NCI-H82 treated with DMSO at 0.1 percent for 48 hours (cell line): ENCODE measurements around the gene ADGRG7.
"Not testable (repeated sequence)": the region's sequence is repeated elsewhere in the genome, so short reads cannot be mapped to it uniquely, and the experiment has no call there.

ENCODE experiments used
- DNase-seq: peaks from one replicate; lab custom pipeline; 2025; ENCODE audit not compliant: unreplicated experiment; lab: John Stamatoyannopoulos, UW

The ADGRG7 gene

DNA sequence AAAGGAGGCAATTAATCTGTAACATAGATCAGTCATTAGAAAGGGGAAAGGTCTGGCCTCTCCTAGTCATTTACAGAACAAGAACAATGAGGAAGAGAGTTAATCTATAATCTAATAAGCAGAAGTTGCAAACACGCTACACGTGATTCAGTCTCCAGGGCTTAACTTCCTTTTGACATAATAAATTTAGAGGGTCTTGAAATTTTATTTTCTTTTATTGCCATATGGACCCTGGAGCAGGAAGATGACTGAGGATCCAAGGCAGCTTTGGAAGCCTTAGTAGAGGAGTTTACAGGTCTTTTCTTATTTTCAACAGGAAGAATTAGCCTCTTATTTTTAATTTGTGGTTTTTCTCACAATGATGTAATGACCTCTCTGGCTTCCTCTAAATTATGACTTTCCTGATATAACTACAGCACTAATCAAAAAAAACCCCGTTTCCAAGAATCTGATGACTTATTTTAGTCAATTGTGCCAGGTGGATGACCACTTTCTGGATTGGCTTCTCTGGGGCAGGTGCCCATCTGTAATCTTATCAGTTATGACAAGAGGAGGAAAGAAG is 32.2 kb downstream of the ADGRG7 start:
- peak; percentile 43 for DNase-seq

DNA sequence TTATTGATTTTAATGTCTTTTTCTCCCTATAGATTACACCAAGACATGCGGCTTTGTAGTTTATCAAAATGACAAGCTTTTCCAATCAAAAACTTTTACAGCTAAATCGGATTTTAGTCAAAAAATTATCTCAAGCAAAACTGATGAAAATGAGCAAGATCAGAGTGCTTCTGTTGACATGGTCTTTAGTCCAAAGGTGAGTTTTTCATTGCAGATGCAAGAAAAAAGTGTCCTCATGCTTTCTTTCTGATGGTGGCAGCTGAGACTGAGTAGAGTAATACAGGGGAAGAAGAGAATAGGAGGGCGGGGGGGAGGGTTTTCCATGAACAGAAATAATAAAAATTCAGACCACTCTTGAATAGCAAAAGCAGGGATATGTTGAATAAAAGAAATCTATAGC is 36.5 kb downstream of the ADGRG7 start:
- no peak for DNase-seq

DNA sequence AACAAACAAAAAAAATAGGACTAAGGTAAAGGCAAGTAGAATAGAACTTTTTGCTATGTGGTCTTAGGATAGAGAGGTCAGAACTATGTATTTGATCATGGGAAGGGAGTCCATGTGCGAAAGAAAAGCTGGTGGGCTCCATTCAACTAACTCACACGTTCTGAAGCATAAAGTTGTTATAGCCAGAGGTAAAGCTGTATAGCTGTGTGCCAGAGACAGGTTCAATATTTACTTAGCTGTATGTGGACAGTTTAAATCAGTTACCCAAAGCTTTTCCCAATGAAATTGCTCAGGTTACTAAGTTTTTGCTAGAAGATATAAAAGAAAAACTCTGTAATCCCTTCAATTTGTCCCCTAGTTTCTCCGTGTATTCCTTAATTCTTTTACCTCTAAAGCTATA is 37.8 kb downstream of the ADGRG7 start:
- no peak for DNase-seq

DNA sequence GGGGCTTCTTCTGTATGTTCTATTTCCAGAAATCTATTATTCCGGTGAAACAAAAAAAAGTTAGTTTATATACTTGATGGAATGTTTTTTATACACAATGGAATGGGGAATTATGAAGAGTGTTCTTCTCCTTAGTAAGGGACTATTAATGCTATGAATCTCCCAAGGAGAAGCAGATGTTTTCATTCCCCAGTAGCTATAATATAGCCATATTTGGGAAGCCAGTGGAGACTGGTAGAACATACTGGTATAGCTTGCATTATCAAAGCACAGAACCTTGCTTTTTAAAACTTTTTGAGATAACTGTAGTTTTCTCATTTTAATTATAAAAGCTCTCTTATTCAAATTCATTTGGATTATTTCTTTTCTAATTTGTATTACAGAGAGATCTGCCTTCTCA is 38.3 kb downstream of the ADGRG7 start:
- no peak for DNase-seq

DNA sequence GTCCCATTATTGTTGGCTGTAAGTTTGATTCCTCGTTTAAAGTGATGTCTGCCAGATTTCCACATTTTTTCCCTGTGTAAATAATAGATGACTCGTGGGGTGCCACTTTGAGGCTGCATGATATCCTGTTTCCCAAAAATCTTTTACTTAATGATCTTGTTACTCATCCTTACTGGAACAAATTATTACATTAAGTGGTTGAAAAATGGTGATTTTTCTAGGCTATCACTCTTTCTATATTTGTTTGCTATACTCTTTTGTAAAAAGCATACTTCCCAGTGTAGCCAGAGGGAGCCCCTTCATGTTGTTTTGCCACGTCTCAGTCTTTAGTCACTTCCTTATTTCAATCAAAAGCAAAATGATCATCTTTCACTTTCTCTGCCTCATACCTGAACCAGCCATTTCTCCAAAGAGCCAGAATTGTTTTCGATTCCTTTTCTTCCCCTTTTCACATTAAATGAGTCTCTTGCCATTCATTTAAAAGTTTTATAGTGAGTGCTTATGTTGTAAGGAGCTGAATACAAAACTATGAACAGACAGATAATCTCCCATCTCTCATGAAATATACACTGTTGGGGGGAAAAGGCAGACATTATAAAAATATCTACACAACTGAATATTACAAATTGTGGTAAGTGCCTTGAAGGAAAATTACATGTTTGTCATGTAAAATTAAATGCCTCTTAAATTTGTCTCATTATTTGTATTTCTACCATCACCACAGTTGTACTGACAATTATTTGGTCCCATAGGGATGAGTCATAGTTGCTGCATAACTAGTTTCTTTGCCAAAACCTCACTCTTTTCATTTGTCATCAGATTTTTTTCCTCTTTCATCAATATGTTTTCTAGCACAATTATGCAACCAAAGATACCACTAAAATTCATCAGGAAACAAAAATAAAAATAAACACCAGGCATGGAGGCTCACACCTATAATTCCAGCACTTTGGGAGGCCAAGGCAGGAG is 41.5 kb downstream of the ADGRG7 start:
- DNase-seq = no peak

DNA sequence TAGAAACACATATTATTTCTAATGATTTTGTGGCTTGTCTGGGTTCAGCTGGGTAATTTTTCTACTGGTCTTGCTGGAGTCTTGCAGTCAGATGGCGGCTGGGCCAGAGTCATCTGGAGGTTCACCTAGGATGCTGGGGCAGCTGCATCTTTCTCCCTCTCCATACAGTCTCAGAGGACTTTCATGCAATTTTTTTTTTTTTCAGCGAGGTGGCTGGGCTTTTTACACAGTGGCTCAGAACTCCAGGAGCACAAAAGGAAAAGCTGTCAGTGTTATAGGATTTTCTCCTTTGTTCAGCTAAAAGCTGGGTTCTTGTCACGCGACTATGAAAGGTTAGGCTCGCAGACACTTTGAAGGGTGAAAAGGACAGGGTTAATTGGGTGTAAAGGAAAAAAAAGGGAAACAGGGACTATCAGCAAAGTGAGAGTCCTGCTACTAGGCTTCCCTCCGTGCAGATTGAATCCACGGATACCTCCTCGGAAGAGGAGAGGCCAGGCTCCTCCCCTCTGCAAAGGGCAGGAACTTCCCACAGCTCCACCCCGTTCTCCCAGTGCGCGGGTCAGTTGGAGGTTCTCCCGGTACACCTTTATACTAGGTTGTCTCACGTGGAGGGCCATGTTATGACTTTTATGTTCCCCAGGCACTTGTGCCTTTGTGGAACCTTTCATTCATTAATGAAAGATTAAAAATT is 44.3 kb downstream of the ADGRG7 start:
- DNase-seq = no peak

DNA sequence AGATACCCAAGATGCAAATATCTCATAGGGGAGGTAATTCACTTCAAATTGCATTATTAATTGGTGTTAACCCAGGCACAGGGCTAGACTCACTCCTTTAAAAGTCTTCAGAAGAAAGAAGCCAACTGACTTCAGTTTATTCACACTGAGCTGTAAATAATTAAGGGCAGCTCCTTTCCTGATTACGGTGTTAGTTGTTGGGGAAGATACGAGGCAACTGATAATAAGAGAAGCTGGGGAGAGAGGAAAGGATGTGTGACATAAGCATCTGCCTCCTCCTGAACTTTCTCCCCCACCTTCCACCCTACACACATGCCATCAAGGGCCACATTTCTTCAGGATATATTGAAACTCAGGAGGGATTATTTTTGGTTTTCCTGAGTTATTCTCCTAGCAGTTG is 47.5 kb downstream of the ADGRG7 start:
- no peak for DNase-seq

DNA sequence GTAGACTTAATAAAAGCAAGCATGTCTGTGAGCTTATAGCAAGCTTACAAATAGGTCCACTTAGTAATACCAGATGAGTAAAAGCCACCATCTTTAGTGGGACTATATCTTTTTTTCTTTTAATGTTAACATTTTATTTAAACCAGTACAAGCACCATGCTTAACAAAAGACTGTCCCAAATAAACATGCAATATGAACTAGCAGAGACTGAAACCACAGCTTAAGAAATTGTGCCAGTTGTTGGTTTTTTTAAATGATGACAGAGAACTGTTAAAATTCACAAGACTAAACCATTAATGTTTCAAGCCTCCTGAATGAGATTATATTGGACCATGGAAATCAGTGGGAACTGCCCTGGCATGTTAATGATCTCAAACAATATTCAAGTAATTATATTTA is 51.9 kb downstream of the ADGRG7 start:
- DNase-seq = not testable (repeated sequence)

DNA sequence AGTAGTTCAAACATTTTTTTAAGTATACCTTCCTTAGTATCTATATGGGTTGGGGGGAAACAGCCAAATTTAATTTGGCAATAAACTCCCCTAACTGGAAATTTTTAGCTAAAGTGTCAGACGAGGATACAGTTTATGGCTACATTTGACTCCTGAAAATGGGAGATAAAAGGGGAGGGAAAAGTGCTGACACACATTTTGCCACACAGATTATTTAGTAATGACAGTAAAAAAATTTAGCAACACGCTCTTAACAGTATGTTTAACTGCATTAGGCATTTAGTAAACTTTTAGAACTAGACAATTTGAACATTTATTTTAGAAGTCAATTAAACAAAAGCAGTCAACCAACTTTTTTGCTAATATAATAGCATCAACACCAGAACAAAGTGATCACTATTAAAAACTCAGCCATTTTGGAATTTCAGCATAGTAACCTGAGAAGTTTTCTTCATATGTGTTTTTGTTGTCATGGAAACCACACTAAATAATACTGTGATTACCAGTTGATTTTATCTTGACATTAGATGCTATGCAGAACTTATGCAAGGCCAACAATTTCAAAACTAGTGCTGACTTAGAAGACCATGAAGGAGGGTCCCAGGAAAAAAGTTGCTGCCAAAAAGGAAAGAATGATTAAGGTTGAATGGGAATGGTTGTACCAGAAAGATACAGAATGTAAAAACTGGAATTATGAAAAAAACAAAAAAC is 52.9 kb downstream of the ADGRG7 start:
- DNase-seq = no peak

DNA sequence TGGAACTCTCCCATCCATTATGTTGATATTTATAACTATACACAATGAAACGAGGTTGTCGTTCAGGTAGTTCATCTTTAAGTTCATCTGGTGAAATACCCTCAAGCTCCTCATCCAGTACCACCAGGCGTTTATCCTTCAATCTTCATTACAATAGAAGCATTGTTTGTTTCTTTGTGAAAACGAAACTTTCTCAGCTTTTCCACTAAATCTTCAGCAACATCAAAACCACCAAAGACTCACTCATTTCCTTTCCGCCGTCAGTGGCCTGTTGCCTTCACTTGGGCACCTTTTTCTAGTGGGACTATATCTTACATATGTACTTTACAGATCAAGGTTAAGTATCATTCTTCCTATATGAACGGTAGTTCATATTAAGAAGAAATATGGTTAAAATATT is 55.8 kb downstream of the ADGRG7 start:
- no peak for DNase-seq

DNA sequence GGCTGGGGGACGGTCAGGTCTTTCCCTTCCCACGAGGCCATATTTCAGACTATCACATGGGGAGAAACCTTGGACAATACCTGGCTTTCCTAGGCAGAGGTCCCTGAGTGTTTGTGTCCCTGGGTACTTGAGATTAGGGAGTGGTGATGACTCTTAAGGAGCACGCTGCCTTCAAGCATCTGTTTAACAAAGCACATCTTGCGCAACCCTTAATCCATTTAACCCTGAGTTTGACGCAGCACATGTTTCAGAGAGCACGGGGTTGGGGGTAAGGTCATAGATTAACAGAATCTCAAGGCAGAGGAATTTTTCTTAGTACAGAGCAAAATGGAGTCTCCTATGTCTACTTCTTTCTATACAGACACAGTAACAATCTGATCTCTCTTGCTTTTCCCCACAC is 57.3 kb downstream of the ADGRG7 start:
- peak; percentile 89 for DNase-seq

DNA sequence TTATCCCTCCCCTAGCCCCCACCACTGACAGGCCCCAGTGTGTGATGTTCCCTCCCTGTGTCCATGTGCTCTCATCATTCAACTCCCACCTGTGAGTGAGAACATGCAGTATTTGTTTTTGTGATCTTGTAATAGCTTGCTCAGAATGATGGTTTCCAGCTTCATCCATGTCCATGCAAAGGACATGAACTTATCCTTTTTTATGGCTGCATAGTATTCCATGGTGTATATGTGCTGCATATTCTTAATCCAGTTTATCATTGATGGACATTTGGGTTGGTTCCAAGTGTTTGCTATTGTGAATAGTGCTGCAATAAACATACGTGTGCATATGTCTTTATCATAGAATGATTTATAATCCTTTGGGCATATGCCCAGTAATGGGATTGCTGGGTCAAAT is 57.9 kb downstream of the ADGRG7 start:
- not testable (repeated sequence) for DNase-seq

DNA sequence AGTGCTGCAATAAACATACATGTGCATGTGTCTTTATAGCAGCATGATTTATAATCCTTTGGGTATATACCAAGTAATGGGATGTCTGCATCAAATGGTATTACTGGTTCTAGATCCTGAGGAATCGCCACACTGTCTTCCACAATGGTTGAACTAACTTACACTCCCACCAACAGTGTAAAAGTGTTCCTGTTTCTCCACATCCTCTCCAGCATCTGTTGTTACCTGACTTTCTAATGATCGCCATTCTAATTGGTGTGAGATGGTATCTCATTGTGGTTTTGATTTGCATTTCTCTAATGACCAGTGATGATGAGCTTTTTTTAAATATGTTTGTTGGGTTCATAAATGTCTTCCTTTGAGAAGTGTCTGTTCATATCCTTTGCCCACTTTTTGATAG is 61.6 kb downstream of the ADGRG7 start:
- DNase-seq = not testable (repeated sequence)

DNA sequence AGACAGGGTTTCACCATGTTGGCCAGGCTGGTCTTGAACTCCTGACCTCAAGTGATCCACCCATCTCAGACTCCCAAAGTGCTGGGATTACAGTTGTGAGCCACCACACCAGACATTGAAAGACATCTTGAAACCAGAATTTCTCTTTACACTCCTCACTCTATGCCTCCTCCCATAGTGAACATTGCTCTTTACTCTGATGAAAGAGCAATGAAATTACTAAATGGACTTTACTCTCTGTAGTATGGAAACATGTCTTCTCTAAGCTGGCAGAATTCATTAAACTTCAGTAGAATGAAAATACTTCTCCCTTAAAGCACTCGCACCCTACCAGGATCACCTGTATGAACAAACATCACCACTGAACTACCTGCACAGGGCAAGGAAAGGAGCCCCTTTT is 72.1 kb downstream of the ADGRG7 start:
- DNase-seq = no peak

DNA sequence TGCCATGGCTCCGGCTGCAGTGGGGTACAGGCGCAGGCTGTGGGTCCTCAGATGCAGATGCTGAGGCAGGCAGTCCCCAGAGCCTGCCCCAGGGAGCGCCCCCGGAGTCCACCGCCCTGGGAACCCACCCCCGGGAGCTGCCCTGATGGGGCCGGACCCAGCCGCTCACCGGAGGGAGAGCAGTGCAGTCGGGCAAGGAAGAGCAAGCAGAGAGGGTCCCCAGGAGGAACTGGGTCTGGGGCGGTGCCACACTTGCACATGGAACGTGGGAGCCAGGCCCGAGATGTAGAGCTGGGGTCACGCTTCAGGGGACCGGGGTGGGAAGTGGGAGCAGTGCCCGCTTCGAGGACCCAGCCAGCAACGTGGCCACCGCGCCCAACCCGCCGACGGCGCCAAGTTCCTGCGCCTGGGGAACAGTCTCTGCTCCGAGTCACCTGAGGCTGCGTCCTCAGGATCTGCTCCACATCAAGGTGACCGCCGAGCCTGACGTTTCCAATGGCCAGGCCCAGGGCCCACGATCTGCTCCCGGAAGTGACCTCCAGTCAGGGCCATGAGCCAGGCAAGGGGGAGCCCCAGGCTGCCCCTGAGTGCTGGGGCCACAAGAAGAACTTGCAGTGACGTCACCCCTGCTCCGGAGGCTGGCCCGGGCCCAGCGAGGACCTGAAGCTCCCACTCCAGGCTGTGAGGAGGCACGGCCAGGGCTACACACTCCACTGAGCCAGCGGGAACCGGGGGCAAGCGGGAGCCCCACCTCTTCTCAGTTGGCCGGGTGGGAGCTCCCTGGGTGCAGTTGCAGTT is 72.9 kb downstream of the ADGRG7 start:
- DNase-seq = no peak

DNA sequence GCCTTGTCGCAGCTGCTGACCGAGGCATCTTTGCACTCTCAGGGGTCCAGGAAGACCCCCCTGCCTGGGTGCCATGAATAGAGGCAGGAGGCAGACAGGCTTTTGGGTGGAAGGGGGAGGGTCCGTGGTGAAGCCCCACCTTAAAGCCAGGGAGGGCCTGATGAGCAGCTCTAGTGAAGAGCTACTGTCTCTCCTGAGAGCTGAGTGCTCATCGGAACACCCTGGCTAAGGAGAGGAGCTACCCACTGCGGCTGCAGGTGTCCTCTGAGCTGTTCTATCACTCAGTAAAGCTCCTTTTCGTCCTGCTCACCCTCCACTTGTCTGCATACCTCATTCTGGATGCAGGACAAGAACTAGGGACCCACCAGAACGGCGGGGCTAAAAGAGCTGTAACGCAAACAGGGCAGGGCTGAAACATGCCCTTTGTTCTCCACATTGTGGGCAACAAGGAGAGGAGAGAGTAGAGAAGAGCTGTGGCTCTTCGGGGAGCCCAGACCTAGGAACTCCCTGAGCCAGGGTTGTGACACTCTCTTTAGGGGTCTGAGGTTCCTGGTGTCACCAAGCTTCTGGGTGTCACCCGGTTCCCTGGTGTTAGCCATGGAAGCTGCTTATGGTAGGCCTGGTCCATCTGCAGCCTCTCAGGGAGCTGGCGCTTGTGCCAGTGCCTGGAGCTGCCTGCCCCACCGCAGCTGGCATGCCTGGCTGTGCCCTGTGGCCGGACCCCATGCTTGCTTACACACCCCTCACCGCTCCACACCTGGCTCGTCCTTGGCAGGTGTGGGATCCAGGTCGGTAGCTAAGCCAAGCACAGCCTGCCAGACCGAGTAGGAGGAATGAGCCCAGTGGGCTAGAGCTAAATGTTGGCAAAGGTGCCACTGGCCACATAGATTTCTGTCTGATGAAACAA is 73.7 kb downstream of the ADGRG7 start:
- DNase-seq = no peak

DNA sequence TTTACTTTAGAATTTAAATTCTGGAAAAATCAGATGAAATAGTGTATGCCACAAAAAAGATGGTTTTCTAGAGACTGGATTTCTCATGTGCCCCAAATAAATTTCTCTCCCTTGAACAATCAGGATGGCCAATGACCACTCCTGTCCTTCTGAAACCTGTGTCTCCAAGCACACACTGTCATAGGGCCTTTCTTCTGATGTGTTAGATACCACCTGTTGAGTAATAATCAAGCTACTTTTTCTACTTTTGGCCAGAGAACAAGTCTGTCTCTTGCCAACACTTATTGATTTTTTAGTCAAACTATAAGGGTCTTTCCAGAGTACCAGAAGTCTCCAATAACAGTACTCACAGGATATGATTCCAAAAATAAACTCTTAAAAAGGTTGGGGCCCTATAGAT is 83.8 kb downstream of the ADGRG7 start:
- no peak for DNase-seq

DNA sequence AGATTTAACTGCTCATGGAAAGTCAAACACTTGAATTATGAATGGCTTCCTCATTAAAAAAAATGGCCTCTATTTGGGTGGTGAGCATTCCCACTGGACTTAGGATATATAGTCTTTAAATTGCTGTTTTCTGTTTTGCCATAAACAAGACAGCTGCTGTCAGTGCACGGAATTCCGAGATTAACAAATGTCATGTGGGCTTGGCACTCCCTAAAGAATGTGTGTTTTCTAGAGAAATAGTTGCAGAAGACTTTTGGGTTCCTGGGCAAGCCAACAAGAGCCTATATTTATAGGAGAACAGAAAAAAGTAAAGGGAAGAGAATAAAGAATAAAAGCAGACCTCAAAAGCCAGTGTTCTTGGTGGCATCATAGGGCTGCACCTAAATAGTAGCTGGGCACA is 86.3 kb downstream of the ADGRG7 start:
- DNase-seq = no peak

DNA sequence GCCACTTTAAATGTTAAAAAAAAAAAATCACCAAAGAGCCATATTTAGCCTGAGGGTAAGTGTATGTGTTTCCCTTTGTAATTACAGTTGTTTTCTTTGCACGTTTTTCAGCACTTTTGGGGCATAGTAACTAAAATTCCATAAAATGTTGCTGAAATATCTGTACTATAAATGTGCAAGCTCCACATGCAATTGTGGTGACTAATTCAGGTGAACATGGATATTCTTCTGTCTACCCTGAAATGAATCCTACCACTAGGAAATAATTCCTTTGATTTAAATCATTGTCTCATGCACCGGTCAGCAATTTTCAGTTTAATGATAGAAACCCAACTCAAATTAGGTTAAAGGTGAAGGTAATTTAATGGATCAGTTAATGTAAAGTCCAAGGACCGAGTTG is 86.8 kb downstream of the ADGRG7 start:
- DNase-seq = no peak

DNA sequence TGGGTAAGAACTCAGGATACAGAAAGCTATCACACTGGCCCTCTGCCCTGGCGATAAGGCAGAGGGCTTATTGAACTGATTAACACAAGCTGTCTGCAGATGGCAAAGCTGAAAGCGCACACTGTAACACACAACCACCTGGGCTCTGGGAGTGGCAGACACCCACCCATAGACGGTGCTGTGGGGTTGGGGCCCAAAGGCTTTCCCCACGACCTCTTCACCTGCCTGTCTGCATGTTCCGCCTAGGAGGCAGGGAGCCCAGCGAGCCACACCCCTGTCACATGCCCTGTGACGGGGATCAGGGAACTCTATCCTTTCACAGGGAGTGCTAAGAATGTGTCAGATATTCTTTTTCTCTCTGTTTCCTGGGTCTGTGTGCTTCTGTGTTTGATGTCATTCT is 87.8 kb downstream of the ADGRG7 start:
- no peak for DNase-seq
